Cerebellar cortex (tissue), 1 donor: ENCODE measurements around the gene UBE4A.

Experiments
- DNase-seq: peaks from one replicate; pipeline ENCODE4 v3.0.0-alpha.2; 2015; ENCODE audit warnings: low spot score

The UBE4A gene, protein sequence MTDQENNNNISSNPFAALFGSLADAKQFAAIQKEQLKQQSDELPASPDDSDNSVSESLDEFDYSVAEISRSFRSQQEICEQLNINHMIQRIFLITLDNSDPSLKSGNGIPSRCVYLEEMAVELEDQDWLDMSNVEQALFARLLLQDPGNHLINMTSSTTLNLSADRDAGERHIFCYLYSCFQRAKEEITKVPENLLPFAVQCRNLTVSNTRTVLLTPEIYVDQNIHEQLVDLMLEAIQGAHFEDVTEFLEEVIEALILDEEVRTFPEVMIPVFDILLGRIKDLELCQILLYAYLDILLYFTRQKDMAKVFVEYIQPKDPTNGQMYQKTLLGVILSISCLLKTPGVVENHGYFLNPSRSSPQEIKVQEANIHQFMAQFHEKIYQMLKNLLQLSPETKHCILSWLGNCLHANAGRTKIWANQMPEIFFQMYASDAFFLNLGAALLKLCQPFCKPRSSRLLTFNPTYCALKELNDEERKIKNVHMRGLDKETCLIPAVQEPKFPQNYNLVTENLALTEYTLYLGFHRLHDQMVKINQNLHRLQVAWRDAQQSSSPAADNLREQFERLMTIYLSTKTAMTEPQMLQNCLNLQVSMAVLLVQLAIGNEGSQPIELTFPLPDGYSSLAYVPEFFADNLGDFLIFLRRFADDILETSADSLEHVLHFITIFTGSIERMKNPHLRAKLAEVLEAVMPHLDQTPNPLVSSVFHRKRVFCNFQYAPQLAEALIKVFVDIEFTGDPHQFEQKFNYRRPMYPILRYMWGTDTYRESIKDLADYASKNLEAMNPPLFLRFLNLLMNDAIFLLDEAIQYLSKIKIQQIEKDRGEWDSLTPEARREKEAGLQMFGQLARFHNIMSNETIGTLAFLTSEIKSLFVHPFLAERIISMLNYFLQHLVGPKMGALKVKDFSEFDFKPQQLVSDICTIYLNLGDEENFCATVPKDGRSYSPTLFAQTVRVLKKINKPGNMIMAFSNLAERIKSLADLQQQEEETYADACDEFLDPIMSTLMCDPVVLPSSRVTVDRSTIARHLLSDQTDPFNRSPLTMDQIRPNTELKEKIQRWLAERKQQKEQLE

DNA sequence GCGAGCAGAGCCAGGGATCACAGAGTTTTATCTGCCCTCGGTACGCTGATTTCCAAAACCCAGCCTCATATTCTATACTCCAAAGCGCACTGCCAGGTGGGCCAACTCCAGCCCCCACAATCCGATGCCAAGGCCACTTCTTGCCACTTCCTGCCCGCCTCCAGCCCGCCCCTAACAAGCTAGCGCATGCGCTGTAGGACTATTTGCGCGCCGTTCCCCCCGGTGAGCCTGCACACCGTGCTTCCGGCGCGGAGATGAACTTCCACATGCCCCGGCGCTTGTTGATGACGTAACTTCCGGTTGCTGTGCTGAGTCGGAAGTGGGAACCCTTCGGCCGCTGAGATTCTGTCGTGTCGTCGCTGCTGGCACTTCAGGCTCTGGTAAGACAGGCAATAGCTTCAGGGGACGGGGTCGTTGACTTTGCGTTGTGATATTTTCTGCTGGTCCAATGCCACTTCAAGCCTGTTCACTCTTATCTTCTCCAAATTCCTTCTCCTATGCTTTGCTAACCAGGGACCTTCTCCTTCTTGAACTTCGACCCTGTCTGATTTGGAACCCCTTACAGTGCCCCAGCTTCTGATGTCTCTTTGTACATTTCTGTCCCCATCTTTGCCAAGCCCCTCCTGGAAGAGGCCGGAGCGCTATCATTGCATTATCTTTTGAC lies at the start of gene UBE4A:
UBE4A (plus strand) TSS at position 306 of the 664 bp plus-strand sequence. CDS start 5,481 bp downstream, outside the sequence.
- peak; percentile 94 for DNase-seq

DNA sequence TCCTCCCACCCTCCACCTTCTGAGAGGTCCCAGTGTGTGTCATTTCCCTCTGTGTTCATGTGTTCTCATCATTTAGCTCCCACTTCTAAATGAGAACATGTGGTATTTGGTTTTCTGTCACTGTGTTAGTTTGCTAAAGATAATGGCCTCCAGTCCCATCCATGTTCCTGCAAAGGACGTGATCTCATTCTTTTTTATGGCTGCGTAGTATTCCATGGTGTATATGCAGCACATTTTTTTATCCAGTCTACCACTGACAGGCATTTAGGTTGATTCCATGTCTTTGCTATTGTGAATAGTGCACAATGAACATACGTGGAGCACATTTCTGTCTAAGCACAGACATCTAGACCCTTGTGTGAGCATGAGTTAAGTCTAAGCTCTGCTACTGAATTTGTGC lies 49.1 kb upstream of the UBE4A start:
- no peak for DNase-seq

- no peak for DNase-seq
These were observed 48.5 kb upstream of the UBE4A start for GRCh38 chr11:118310781-118311485.

GRCh38 chr11:118311518-118311917 lies 47.9 kb upstream of the UBE4A start:
- DNase-seq = no peak

DNA sequence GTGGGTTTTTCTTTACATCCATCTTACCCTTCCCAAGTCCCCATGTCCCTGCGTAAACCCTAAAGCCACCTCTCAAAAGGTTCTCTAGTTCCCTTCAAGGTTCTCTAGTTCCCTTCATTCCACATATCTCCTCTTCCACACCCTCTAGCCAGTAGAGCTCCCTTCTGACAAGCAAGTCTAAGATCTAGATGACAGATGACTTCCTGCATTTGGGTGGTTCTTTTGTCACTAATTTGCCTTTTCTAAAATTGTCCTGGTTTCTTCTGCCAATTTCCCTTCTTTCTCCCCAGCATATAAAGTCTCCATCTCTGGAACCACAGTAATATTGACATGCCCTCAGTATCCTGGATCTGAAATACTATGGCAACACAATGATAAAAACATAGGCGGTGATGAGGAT lies 47.1 kb upstream of the UBE4A start:
- no peak for DNase-seq

DNA sequence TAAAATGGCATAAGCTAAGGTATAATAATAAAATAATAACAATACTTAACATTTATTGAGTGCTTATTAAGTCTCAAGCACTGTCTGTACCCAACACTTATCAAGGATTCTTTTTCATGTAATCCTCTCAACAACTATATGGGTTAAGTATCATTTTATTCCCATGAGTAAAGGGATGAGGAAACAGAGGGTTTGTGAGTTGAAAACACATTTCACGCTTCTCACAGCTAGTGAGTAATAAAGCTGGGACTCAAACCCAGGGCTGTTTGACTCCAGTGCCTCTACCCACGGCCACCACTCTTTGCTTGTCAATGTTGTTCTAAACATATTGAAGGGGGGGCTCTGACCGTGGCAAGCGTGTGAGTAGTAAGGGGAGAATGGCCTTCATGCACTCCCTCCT lies 46.2 kb upstream of the UBE4A start:
- no peak for DNase-seq

- DNase-seq = no peak
These were observed 44.4 kb upstream of the UBE4A start for GRCh38 chr11:118314988-118315411.

DNA sequence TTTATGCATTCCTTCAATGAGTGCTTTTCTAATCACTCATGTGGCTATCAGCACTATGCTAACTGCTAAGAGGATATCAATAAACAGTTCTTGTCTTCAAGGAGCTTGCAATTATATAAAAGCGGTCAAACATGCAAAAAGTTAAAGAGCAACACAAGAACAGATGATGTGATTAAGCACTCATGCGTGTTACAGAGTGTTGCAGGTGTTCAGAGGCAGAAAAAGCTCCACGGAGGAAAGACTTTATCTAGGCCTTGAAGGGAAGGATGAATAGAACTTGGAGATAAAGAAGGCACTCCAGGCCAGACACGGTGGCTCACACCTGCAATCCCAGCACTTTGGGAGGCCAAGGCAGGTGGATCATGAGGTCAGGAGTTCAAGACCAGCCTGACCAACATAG lies 41.3 kb upstream of the UBE4A start:
- DNase-seq = no peak

GRCh38 chr11:118318581-118319336 lies 40.6 kb upstream of the UBE4A start:
- DNase-seq = no peak

DNA sequence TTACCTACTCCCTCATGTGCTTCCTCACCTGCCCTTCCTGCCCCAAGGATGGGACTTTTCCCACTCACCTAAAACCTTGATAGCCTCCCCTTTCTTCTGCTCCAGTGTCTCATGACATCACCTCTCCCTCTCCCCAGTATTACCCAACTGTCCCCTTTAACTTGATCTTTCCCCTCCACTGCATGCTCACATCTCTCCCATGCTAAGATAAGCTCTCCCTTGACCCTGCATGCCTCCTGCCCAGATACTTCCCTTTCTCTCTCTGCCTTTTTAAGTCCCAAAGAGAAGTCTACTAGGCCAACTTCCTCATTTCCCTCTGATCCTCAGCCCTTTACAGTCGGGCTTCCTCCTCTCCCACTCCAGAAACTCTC lies 40.1 kb upstream of the UBE4A start:
- no peak for DNase-seq

GRCh38 chr11:118320515-118320914 lies 38.9 kb upstream of the UBE4A start:
- no peak for DNase-seq

- no peak for DNase-seq
These were observed 37.9 kb upstream of the UBE4A start for GRCh38 chr11:118321386-118322082.

- DNase-seq = no peak
These were observed 36.7 kb upstream of the UBE4A start for GRCh38 chr11:118322721-118323120.

DNA sequence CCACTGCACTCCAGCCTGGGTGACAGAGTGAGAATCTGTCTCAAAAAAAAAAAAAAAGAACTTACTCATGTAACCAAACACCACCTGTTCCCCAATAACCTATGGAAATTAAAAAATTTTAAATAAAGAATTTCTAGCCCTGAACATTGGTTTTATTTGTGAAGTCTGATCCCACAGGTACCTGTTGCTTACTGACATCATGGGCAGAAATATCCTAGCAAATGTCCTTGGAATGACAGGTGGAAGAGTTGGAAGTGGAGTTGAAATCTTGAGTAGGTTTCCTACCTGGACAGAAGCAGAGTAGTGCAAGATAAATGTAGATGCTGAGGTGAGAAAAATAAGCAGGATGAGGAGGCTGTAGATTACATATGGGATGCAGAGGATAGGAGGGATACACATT lies 34.1 kb upstream of the UBE4A start:
- no peak for DNase-seq

DNA sequence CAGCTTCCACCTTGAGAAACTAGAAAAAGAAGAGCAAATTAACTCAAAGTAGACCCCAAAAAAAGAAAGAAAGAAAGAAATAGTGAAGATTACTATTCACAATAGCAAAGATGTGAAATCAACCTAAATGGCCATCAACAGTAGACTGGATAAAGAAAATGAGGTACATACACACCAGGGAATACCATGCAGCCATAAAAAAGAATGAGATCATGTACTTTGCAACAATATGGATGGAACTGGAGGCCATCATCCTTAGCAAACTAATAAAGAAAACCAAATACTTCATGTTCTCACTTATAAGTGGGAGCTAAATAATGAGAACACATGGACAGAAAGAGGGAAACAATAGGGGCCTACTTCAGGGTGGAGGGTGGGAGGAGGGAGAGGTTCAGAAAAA lies 30.7 kb upstream of the UBE4A start:
- no peak for DNase-seq

DNA sequence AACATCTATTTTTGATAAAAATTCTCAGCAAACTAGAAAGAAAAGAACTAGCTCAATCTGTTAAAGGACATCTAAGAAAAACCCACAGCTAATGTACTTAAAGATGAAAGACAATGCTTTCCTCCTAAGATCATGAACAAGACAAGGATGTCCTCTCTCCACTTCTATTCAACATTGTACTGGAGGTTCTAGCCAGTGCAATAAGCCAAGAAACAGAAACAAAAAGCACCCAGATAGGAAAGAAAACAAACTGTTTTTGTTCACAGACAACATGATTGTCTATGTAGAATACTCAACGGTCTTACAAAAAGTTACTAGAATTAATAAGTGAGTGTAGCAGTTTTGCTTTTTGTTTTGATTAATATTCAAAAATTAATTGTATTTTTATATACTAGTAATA lies 24.7 kb upstream of the UBE4A start:
- no peak for DNase-seq

GRCh38 chr11:118338637-118339061 lies 20.8 kb upstream of the UBE4A start:
- no peak for DNase-seq

DNA sequence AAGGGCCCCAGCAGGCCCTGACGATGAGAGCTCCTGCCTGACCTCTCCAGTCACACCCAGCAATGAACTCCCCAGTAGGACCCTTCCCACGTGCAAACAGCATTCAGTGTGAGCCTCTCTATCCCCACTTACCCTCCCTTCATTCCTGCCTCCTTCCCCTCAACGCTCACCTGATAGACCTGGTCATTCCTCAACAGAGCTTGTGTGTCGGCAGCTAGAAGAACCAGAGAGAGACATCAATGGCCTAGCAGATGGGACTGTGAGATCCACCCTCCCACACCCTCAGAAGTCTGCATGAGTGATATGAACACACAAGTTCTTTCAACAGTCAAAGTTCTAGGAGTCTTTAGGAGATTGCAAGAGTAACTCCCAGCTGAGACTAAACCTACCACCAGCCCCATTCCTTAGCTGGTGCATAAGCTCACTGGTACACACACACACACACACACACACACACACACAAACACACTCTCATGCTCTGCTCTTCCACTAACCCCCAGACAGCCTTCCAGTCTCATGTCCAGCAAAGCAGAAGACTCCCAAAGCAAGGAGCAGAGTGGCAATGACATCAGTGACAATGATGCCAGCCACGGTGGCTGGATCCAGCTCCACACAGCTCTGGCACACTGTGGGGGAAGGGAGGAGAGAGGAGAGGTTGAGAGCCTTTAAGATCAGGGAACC lies 20.0 kb upstream of the UBE4A start:
- DNase-seq = no peak

DNA sequence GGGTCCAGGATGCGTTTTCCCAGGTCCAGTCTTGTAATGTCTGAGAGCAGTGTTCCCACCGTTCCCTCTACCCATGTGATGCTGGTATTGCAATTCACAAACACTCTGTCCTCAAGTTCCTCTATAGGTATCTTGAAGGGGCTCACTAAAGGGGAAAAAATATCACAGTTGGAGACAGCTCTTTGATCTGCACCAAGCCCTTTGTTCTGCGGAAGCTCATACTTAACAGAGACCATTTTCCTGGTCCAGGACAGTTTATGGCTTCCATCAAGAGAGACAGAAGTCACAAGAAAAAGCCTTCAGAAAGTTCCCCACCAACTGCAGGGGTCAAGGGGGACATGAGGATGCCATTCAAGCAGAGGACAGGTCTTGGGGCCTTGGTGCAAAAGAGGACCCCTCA lies 19.0 kb upstream of the UBE4A start:
- DNase-seq = no peak

DNA sequence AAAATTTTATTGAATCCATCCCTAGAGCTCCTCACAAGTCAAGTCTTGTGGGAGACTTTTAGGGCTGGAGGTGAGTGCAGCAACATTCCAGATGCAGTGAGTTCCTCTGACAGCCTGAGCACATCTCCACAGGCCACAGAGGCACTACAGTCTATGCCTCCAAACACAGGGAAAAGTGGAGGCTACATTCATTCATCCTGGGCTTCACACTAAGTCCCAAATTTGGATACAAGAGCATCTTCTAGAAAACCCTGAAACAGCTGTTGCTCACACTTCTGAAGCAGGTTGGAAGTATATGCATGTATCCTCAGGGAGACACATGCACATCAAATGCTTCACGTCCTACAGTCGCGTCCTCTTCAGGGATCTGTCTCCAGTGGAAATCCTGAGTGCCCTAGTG lies 18.1 kb upstream of the UBE4A start:
- DNase-seq = no peak
